K562 (cell line): Measurements from ENCODE around the gene ZFYVE28. TPM values are rescaled to one million over a fixed set of nuclear protein-coding genes. Genes with fewer than 3 reads are reported as not detected.

ENCODE experiments used
- HSF4 ChIP-seq: fragments of 250-450 bp; sonication (Bioruptor Pico); IDR thresholded peaks from 2 replicates; pipeline ENCODE4 v2.1.2; 2022; ENCODE audit warnings: mild to moderate bottlenecking, moderate library complexity, borderline replicate concordance
- JUNB ChIP-seq: fragments of 450-650 bp; formaldehyde crosslinking; conservative IDR thresholded peaks from 2 replicates; pipeline ENCODE4 v1.4.0; 2020; ENCODE audit warnings: mild to moderate bottlenecking
- JUND ChIP-seq, 2 experiments: IDR thresholded peaks; 2 replicates in 1 of 2; 3 replicates in 1 of 2; pipeline ENCODE4 v1.6.1; 2011; ENCODE audit warnings: borderline replicate concordance in 2 of 2, low read depth in 2 of 2, low read length in 2 of 2, improper control_type of control experiment in 1 of 2, missing biosample characterization in 1 of 2, missing genetic modification characterization in 1 of 2, missing genetic modification reagents in 1 of 2
- NR1H2 ChIP-seq: sonication (generic); formaldehyde crosslinking; IDR thresholded peaks from 2 replicates; pipeline ENCODE4 v1.4.0; 2020; ENCODE audit warnings: mild to moderate bottlenecking, missing genetic modification reagents
- TFAM ChIP-seq: fragments of 250-450 bp; sonication (Bioruptor Pico); conservative IDR thresholded peaks from 2 replicates; pipeline ENCODE4 v1.5.0; 2021; ENCODE audit warnings: mild to moderate bottlenecking, moderate library complexity
- ZNF24 ChIP-seq: fragments of 450-650 bp; IDR thresholded peaks from 2 replicates; pipeline ENCODE4 v1.6.1; 2016
- ZSCAN32 ChIP-seq: fragments of 450-650 bp; formaldehyde crosslinking; IDR thresholded peaks from 2 replicates; pipeline ENCODE4 v1.4.0; 2020; ENCODE audit warnings: mild to moderate bottlenecking, moderate library complexity
- polyA plus RNA-seq, 8 experiments: library from polyadenylated mRNA; depleted of rRNA in 4 of 8; stranded (reverse) in 5 of 8; unstranded in 3 of 8; fragments of >200 nt; fragmentation: Nextera tagmentation in 2 of 8; fragmentation: Illumina TruSeq in 1 of 8; extraction: Ambion mirVana in 2 of 8; extraction: Trizol in 1 of 8; gene quantifications; 2 replicates each; pipeline versions ENCODE4 v1.2.1 to v1.2.3, GENCODE V29; 2011 to 2014; ENCODE audit warnings: inconsistent platforms in 1 of 8, missing spikeins in 1 of 8
- total RNA-seq, 7 experiments: library from RNA; depleted of rRNA in 6 of 7; stranded (reverse); fragments of >200 nt in 6 of 7; fragmentation: Illumina TruSeq in 2 of 7; extraction: Trizol in 2 of 7; gene quantifications; 2 replicates each; pipeline versions ENCODE4 v1.2.1 to v1.2.3, GENCODE V29; 2011 to 2021; ENCODE audit warnings: low replicate concordance in 1 of 7
- TF ChIP-seq, protein P1 (sequence below): sonication (generic); formaldehyde crosslinking; IDR thresholded peaks from 2 replicates; pipeline ENCODE4 v1.8.0; 2023; ENCODE audit warnings: mild to moderate bottlenecking, missing genetic modification reagents
- TF ChIP-seq, protein P2 (sequence below): fragments of 250-450 bp; sonication (Bioruptor Pico); IDR thresholded peaks from 2 replicates; pipeline ENCODE4 v1.8.0; 2022; ENCODE audit warnings: inconsistent platforms
- TF ChIP-seq, protein P3 (sequence below): IDR thresholded peaks from 2 replicates; pipeline ENCODE4 v1.6.1; 2011; ENCODE audit warnings: borderline replicate concordance, low read depth, mild to moderate bottlenecking, moderate library complexity, low read length; ENCODE audit not compliant: insufficient read depth, poor library complexity, severe bottlenecking

ZFYVE28 gene
- total and polyA plus RNA-seq, 9 of the 15 experiments (the other 6 are each of a cell fraction or from before 2014, with no cell fraction given): 1.3 to 24.8 (median 8.9) TPM

DNA sequence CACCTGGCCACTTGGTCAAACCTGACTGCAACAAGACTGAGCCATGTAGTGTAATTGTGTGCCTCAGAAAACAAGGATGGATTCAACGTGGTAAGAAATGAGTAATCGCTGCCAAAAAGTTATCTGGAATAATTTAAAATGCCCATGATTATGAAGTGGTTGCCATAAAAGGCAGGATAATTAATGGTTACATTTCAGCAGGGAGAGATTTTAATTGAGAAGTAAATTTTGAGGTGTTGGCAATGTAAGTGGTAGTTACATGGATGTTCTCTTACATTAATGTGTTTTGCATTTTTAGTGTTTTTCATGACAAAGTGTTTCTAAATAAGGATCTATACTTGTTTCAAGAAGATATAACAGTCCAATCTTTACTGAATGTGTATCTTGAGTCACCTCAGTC is 192.2 kb downstream of the ZFYVE28 start (continued):
- TF ChIP-seq, protein P1, sequence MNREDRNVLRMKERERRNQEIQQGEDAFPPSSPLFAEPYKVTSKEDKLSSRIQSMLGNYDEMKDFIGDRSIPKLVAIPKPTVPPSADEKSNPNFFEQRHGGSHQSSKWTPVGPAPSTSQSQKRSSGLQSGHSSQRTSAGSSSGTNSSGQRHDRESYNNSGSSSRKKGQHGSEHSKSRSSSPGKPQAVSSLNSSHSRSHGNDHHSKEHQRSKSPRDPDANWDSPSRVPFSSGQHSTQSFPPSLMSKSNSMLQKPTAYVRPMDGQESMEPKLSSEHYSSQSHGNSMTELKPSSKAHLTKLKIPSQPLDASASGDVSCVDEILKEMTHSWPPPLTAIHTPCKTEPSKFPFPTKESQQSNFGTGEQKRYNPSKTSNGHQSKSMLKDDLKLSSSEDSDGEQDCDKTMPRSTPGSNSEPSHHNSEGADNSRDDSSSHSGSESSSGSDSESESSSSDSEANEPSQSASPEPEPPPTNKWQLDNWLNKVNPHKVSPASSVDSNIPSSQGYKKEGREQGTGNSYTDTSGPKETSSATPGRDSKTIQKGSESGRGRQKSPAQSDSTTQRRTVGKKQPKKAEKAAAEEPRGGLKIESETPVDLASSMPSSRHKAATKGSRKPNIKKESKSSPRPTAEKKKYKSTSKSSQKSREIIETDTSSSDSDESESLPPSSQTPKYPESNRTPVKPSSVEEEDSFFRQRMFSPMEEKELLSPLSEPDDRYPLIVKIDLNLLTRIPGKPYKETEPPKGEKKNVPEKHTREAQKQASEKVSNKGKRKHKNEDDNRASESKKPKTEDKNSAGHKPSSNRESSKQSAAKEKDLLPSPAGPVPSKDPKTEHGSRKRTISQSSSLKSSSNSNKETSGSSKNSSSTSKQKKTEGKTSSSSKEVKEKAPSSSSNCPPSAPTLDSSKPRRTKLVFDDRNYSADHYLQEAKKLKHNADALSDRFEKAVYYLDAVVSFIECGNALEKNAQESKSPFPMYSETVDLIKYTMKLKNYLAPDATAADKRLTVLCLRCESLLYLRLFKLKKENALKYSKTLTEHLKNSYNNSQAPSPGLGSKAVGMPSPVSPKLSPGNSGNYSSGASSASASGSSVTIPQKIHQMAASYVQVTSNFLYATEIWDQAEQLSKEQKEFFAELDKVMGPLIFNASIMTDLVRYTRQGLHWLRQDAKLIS: no peak
- TF ChIP-seq, protein P2, sequence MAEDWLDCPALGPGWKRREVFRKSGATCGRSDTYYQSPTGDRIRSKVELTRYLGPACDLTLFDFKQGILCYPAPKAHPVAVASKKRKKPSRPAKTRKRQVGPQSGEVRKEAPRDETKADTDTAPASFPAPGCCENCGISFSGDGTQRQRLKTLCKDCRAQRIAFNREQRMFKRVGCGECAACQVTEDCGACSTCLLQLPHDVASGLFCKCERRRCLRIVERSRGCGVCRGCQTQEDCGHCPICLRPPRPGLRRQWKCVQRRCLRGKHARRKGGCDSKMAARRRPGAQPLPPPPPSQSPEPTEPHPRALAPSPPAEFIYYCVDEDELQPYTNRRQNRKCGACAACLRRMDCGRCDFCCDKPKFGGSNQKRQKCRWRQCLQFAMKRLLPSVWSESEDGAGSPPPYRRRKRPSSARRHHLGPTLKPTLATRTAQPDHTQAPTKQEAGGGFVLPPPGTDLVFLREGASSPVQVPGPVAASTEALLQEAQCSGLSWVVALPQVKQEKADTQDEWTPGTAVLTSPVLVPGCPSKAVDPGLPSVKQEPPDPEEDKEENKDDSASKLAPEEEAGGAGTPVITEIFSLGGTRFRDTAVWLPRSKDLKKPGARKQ (CRISPR knock-in tag): no peak
- TF ChIP-seq JUND (IDR thresholded peaks at IDR 0.05; ENCODE audit: borderline replicate concordance, low read depth, low read length): no peak
- TF ChIP-seq JUND (tag; IDR thresholded peaks at IDR 0.05; ENCODE audit: borderline replicate concordance, low read depth, low read length): no peak
- TF ChIP-seq, protein P3, sequence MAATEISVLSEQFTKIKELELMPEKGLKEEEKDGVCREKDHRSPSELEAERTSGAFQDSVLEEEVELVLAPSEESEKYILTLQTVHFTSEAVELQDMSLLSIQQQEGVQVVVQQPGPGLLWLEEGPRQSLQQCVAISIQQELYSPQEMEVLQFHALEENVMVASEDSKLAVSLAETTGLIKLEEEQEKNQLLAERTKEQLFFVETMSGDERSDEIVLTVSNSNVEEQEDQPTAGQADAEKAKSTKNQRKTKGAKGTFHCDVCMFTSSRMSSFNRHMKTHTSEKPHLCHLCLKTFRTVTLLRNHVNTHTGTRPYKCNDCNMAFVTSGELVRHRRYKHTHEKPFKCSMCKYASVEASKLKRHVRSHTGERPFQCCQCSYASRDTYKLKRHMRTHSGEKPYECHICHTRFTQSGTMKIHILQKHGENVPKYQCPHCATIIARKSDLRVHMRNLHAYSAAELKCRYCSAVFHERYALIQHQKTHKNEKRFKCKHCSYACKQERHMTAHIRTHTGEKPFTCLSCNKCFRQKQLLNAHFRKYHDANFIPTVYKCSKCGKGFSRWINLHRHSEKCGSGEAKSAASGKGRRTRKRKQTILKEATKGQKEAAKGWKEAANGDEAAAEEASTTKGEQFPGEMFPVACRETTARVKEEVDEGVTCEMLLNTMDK: no peak
- no peak for TF ChIP-seq HSF4
- no peak for TF ChIP-seq NR1H2 (CRISPR knock-in tag)
- no peak for TF ChIP-seq ZSCAN32 (CRISPR knock-in tag)
- TF ChIP-seq ZNF24: no peak
- TF ChIP-seq JUNB (CRISPR knock-in tag): no peak
- no peak for TF ChIP-seq TFAM
